ENCODE results near the gene FBXO10.
"Not testable (repeated sequence)": the region's sequence is repeated elsewhere in the genome, so short reads cannot be mapped to it uniquely, and the experiment has no call there.

The FBXO10 gene

GRCh38 chr9:37602061-37602460 is 25.9 kb upstream of the FBXO10 start:
- H3K4me3 ChIP-seq, H3K27ac ChIP-seq: not testable (repeated sequence)

- no peak overlapping the region for H3K4me3 ChIP-seq
Measured at GRCh38 chr9:37596504-37596903, 20.3 kb upstream of the FBXO10 start.

GRCh38 chr9:37593883-37594448 is 17.8 kb upstream of the FBXO10 start:
- H3K27ac ChIP-seq, result no peak overlapping the region
- H3K4me3 ChIP-seq, result no peak overlapping the region

More at GRCh38 chr9:37596504-37596903, 20.3 kb upstream of the FBXO10 start:
- no peak overlapping the region for H3K27ac ChIP-seq

GRCh38 chr9:37592108-37592951 is 16.1 kb upstream of the FBXO10 start, which contains the start of gene TOMM5:
TSS of gene TOMM5 (minus strand) at chr9:37592597. CDS start at chr9:37592532, 65 bp downstream.
- Histone ChIP-seq H3K4me3 (peak within 1 kb of the TSS; percentile 73 to 93 (median 88)), H3K27ac (peak within 1 kb of the TSS; percentile 57 to 89 (median 83))

GRCh38 chr9:37587521-37587920 is 11.3 kb upstream of the FBXO10 start:
- H3K27ac ChIP-seq, result no peak overlapping the region

GRCh38 chr9:37583522-37584121 is 7.4 kb upstream of the FBXO10 start:
- Histone ChIP-seq H3K4me3 (no peak overlapping the region), H3K27ac (no peak overlapping the region)

More at GRCh38 chr9:37587521-37587920, 11.3 kb upstream of the FBXO10 start:
- no peak overlapping the region for H3K4me3 ChIP-seq

GRCh38 chr9:37582548-37583157 is 6.5 kb upstream of the FBXO10 start:
- no peak overlapping the region for H3K4me3 ChIP-seq
- no peak overlapping the region for H3K27ac ChIP-seq

- Histone ChIP-seq H3K27ac (peak overlapping the region in 20 of 21 experiments; percentile 31 to 89 (median 75)), H3K4me3 (peak overlapping the region; percentile 54 to 84 (median 68))
Measured at GRCh38 chr9:37575511-37575914, 667 bp downstream of the FBXO10 start.

GRCh38 chr9:37575001-37575400 is 1.2 kb downstream of the FBXO10 start:
- Histone ChIP-seq H3K4me3 (peak overlapping the region in 1 of 7 experiments; percentile 54), H3K27ac (peak overlapping the region in 4 of 21 experiments; percentile 75 to 89 (median 76))

GRCh38 chr9:37574241-37574721 is 1.9 kb downstream of the FBXO10 start:
- H3K4me3 ChIP-seq, result no peak overlapping the region
- H3K27ac ChIP-seq, result peak overlapping the region in 4 of 21 experiments; percentile 17 to 75 (median 36)

- Histone ChIP-seq H3K4me3 (no peak overlapping the region), H3K27ac (no peak overlapping the region)
Measured at GRCh38 chr9:37571282-37571681, 4.9 kb downstream of the FBXO10 start.

GRCh38 chr9:37566716-37567115 is 9.5 kb downstream of the FBXO10 start:
- no peak overlapping the region for H3K27ac ChIP-seq

GRCh38 chr9:37565661-37566618 is 10.2 kb downstream of the FBXO10 start:
- Histone ChIP-seq H3K27ac (no peak overlapping the region), H3K4me3 (no peak overlapping the region)

More at GRCh38 chr9:37566716-37567115, 9.5 kb downstream of the FBXO10 start:
- H3K4me3 ChIP-seq, result no peak overlapping the region

- no peak overlapping the region for H3K4me3 ChIP-seq
- no peak overlapping the region for H3K27ac ChIP-seq
Measured at GRCh38 chr9:37564916-37565315, 11.3 kb downstream of the FBXO10 start.

- H3K27ac ChIP-seq, result no peak overlapping the region
- no peak overlapping the region for H3K4me3 ChIP-seq
Measured at GRCh38 chr9:37563806-37564513, 12.2 kb downstream of the FBXO10 start.

- Histone ChIP-seq H3K4me3 (no peak overlapping the region), H3K27ac (no peak overlapping the region)
Measured at GRCh38 chr9:37562826-37563225, 13.4 kb downstream of the FBXO10 start.

GRCh38 chr9:37561682-37562081 is 14.5 kb downstream of the FBXO10 start:
- H3K27ac ChIP-seq, result no peak overlapping the region
- H3K4me3 ChIP-seq, result no peak overlapping the region

Data from skin epidermis (tissue), 12 donors.